ENCODE data around the gene ST6GALNAC3. TPM values are rescaled to one million over a fixed set of nuclear protein-coding genes. Genes with fewer than 3 reads are reported as not detected.

The ST6GALNAC3 gene
- total RNA-seq, 1 experiment from 2014 or later: 4.1 TPM

- Histone ChIP-seq H3K36me3 (replicated peaks; ENCODE audit: control insufficient read depth, insufficient read depth, low read length) (no peaks in the 10 kb centered on the region), H3K27me3 (ENCODE audit: control insufficient read depth, insufficient read depth, low read length) (no peaks in the 10 kb centered on the region), H3K4me3 (ENCODE audit: insufficient read depth, low read depth, low read length) (no peak overlapping the region)
- DNase-seq: no peak
These were observed 20.2 kb upstream of the ST6GALNAC3 start for GRCh38 chr1:76054359-76054758.

GRCh38 chr1:76055987-76056386, 18.6 kb upstream of the ST6GALNAC3 start:
- Histone ChIP-seq H3K4me3 (ENCODE audit: insufficient read depth, low read depth, low read length) (no peak overlapping the region), H3K27me3 (ENCODE audit: control insufficient read depth, insufficient read depth, low read length) (no peaks in the 10 kb centered on the region), H3K36me3 (replicated peaks; ENCODE audit: control insufficient read depth, insufficient read depth, low read length) (no peaks in the 10 kb centered on the region)
- peak; percentile 26 for DNase-seq

- DNase-seq: no peak
- Histone ChIP-seq H3K36me3 (replicated peaks; ENCODE audit: control insufficient read depth, insufficient read depth, low read length) (no peaks in the 10 kb centered on the region), H3K27me3 (ENCODE audit: control insufficient read depth, insufficient read depth, low read length) (no peaks in the 10 kb centered on the region), H3K4me3 (ENCODE audit: insufficient read depth, low read depth, low read length) (no peak overlapping the region)
These were observed 15.1 kb upstream of the ST6GALNAC3 start for GRCh38 chr1:76059451-76059850.

GRCh38 chr1:76065270-76065669, 9.3 kb upstream of the ST6GALNAC3 start:
- H3K27me3 ChIP-seq (ENCODE audit: control insufficient read depth, insufficient read depth, low read length): no peaks in the 10 kb centered on the region
- H3K36me3 ChIP-seq (replicated peaks; ENCODE audit: control insufficient read depth, insufficient read depth, low read length): no peaks in the 10 kb centered on the region
- DNase-seq: no peak

GRCh38 chr1:76066394-76066793, 8.2 kb upstream of the ST6GALNAC3 start:
- Histone ChIP-seq H3K27me3 (ENCODE audit: control insufficient read depth, insufficient read depth, low read length) (no peaks in the 10 kb centered on the region), H3K36me3 (replicated peaks; ENCODE audit: control insufficient read depth, insufficient read depth, low read length) (no peaks in the 10 kb centered on the region), H3K4me3 (ENCODE audit: insufficient read depth, low read depth, low read length) (no peak overlapping the region)
- DNase-seq: no peak

More at GRCh38 chr1:76065270-76065669, 9.3 kb upstream of the ST6GALNAC3 start:
- no peak overlapping the region for H3K4me3 ChIP-seq (ENCODE audit: insufficient read depth, low read depth, low read length)

- Histone ChIP-seq H3K36me3 (replicated peaks; ENCODE audit: control insufficient read depth, insufficient read depth, low read length) (no peaks in the 10 kb centered on the region), H3K4me3 (ENCODE audit: insufficient read depth, low read depth, low read length) (no peak overlapping the region), H3K27me3 (ENCODE audit: control insufficient read depth, insufficient read depth, low read length) (peaks cover 4% of the 10 kb centered on the region; the same call in 1 of the 2 replicates)
- DNase-seq: no peak
These were observed 6.0 kb upstream of the ST6GALNAC3 start for GRCh38 chr1:76068542-76068941.

GRCh38 chr1:76068953-76069561, 5.5 kb upstream of the ST6GALNAC3 start:
- no peaks in the 10 kb centered on the region for H3K36me3 ChIP-seq (replicated peaks; ENCODE audit: control insufficient read depth, insufficient read depth, low read length)
- DNase-seq: no peak
- H3K4me3 ChIP-seq (ENCODE audit: insufficient read depth, low read depth, low read length): no peak overlapping the region
- peaks cover 8% of the 10 kb centered on the region; the same call in 1 of the 2 replicates for H3K27me3 ChIP-seq (ENCODE audit: control insufficient read depth, insufficient read depth, low read length)

GRCh38 chr1:76070538-76070937, 4.0 kb upstream of the ST6GALNAC3 start:
- Histone ChIP-seq H3K36me3 (replicated peaks; ENCODE audit: control insufficient read depth, insufficient read depth, low read length) (no peaks in the 10 kb centered on the region), H3K27me3 (ENCODE audit: control insufficient read depth, insufficient read depth, low read length) (peaks cover 15% of the 10 kb centered on the region; the same call in 1 of the 2 replicates), H3K4me3 (ENCODE audit: insufficient read depth, low read depth, low read length) (no peak overlapping the region)
- no peak for DNase-seq

GRCh38 chr1:76073481-76073880, 1.1 kb upstream of the ST6GALNAC3 start:
- Histone ChIP-seq H3K36me3 (replicated peaks; ENCODE audit: control insufficient read depth, insufficient read depth, low read length) (no peaks in the 10 kb centered on the region), H3K27me3 (ENCODE audit: control insufficient read depth, insufficient read depth, low read length) (peaks cover 19% of the 10 kb centered on the region; the same call in 1 of the 2 replicates), H3K4me3 (ENCODE audit: insufficient read depth, low read depth, low read length) (no peak overlapping the region)
- DNase-seq: peak; percentile 16

- DNase-seq: no peak
- peaks cover 19% of the 10 kb centered on the region; the same call in 1 of the 2 replicates for H3K27me3 ChIP-seq (ENCODE audit: control insufficient read depth, insufficient read depth, low read length)
These were observed 593 bp downstream of the ST6GALNAC3 start for GRCh38 chr1:76075188-76075489.

GRCh38 chr1:76075877-76076276, 1.3 kb downstream of the ST6GALNAC3 start:
- DNase-seq: no peak
- Histone ChIP-seq H3K36me3 (replicated peaks; ENCODE audit: control insufficient read depth, insufficient read depth, low read length) (no peaks in the 10 kb centered on the region), H3K4me3 (ENCODE audit: insufficient read depth, low read depth, low read length) (no peak overlapping the region), H3K27me3 (ENCODE audit: control insufficient read depth, insufficient read depth, low read length) (peaks cover 19% of the 10 kb centered on the region; the same call in 1 of the 2 replicates)

More at GRCh38 chr1:76075188-76075489, 593 bp downstream of the ST6GALNAC3 start:
- no peaks in the 10 kb centered on the region for H3K36me3 ChIP-seq (replicated peaks; ENCODE audit: control insufficient read depth, insufficient read depth, low read length)
- H3K4me3 ChIP-seq (ENCODE audit: insufficient read depth, low read depth, low read length): peak overlapping the region; percentile 64

- peaks cover 11% of the 10 kb centered on the region; the same call in 1 of the 2 replicates for H3K27me3 ChIP-seq (ENCODE audit: control insufficient read depth, insufficient read depth, low read length)
- no peaks in the 10 kb centered on the region for H3K36me3 ChIP-seq (replicated peaks; ENCODE audit: control insufficient read depth, insufficient read depth, low read length)
- DNase-seq: no peak
- no peak overlapping the region for H3K4me3 ChIP-seq (ENCODE audit: insufficient read depth, low read depth, low read length)
These were observed 5.1 kb downstream of the ST6GALNAC3 start for GRCh38 chr1:76079475-76080227.

- Histone ChIP-seq H3K4me3 (ENCODE audit: insufficient read depth, low read depth, low read length) (no peak overlapping the region), H3K27me3 (ENCODE audit: control insufficient read depth, insufficient read depth, low read length) (peaks cover 3% of the 10 kb centered on the region; the same call in 1 of the 2 replicates), H3K36me3 (replicated peaks; ENCODE audit: control insufficient read depth, insufficient read depth, low read length) (no peaks in the 10 kb centered on the region)
- DNase-seq: no peak
These were observed 6.1 kb downstream of the ST6GALNAC3 start for GRCh38 chr1:76080552-76081079.

- no peaks in the 10 kb centered on the region for H3K27me3 ChIP-seq (ENCODE audit: control insufficient read depth, insufficient read depth, low read length)
- H3K4me3 ChIP-seq (ENCODE audit: insufficient read depth, low read depth, low read length): no peak overlapping the region
- H3K36me3 ChIP-seq (replicated peaks; ENCODE audit: control insufficient read depth, insufficient read depth, low read length): no peaks in the 10 kb centered on the region
- no peak for DNase-seq
These were observed 7.5 kb downstream of the ST6GALNAC3 start for GRCh38 chr1:76082062-76082461.

GRCh38 chr1:76083189-76083588, 8.6 kb downstream of the ST6GALNAC3 start:
- H3K27me3 ChIP-seq (ENCODE audit: control insufficient read depth, insufficient read depth, low read length): no peaks in the 10 kb centered on the region
- H3K4me3 ChIP-seq (ENCODE audit: insufficient read depth, low read depth, low read length): no peak overlapping the region
- DNase-seq: no peak
- H3K36me3 ChIP-seq (replicated peaks; ENCODE audit: control insufficient read depth, insufficient read depth, low read length): no peaks in the 10 kb centered on the region
